ENCODE measurements around the gene SETD5.

- no peak for TF ChIP-seq CTCF (conservative IDR thresholded peaks at IDR 0.05)
- TF ChIP-seq ZFX (IDR thresholded peaks at IDR 0.05): no peak
Measured at GRCh38 chr3:9409981-9410854, 12.8 kb downstream of the SETD5 start.
